ENCODE data around the gene LHFPL3.

GRCh38 chr7:104416866-104417393 is 88.5 kb downstream of the LHFPL3 start:
- TF ChIP-seq, protein P1, sequence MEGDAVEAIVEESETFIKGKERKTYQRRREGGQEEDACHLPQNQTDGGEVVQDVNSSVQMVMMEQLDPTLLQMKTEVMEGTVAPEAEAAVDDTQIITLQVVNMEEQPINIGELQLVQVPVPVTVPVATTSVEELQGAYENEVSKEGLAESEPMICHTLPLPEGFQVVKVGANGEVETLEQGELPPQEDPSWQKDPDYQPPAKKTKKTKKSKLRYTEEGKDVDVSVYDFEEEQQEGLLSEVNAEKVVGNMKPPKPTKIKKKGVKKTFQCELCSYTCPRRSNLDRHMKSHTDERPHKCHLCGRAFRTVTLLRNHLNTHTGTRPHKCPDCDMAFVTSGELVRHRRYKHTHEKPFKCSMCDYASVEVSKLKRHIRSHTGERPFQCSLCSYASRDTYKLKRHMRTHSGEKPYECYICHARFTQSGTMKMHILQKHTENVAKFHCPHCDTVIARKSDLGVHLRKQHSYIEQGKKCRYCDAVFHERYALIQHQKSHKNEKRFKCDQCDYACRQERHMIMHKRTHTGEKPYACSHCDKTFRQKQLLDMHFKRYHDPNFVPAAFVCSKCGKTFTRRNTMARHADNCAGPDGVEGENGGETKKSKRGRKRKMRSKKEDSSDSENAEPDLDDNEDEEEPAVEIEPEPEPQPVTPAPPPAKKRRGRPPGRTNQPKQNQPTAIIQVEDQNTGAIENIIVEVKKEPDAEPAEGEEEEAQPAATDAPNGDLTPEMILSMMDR (IDR thresholded peaks at IDR 0.05; ENCODE audit: low read length) = no peak
- TF ChIP-seq EZH2 (optimal IDR thresholded peaks at IDR 0.05; ENCODE audit: low read depth, low read length) (no peak), EZH2phosphoT487 (IDR thresholded peaks at IDR 0.05; ENCODE audit: low read length) (no peak)
